Fibroblast of the aortic adventitia (primary cell): ENCODE results near the gene FAM168A. TPM values are rescaled to one million over a fixed set of nuclear protein-coding genes. Genes with fewer than 3 reads are reported as not detected.

Source experiments
- DNase-seq: peaks from one replicate; pipeline ENCODE4 v3.0.0-alpha.2; 2010; ENCODE audit warnings: low read depth
- H3K4me3 ChIP-seq: 2 replicates; pipeline ENCODE4 v1.5.1; 2011; ENCODE audit warnings: low read depth, mild to moderate bottlenecking, control low read depth, low read length, moderate library complexity
- total RNA-seq: library from RNA; depleted of rRNA; stranded (reverse); fragments of >200 nt; gene quantifications from 2 replicates; pipeline ENCODE4 v1.2.3, GENCODE V29; 2012; ENCODE audit warnings: low replicate concordance
- TF ChIP-seq, protein P1 (sequence below): IDR thresholded peaks from 2 replicates; pipeline ENCODE4 v1.5.1; 2011; ENCODE audit warnings: mild to moderate bottlenecking, low read length, control low read depth, inconsistent platforms; ENCODE audit not compliant: insufficient read depth

FAM168A gene
- total RNA-seq, 1 donor, result 40.0 TPM

GRCh38 chr11:73386016-73386415, 211.9 kb downstream of the FAM168A start:
- no peak for DNase-seq
- TF ChIP-seq, protein P1, sequence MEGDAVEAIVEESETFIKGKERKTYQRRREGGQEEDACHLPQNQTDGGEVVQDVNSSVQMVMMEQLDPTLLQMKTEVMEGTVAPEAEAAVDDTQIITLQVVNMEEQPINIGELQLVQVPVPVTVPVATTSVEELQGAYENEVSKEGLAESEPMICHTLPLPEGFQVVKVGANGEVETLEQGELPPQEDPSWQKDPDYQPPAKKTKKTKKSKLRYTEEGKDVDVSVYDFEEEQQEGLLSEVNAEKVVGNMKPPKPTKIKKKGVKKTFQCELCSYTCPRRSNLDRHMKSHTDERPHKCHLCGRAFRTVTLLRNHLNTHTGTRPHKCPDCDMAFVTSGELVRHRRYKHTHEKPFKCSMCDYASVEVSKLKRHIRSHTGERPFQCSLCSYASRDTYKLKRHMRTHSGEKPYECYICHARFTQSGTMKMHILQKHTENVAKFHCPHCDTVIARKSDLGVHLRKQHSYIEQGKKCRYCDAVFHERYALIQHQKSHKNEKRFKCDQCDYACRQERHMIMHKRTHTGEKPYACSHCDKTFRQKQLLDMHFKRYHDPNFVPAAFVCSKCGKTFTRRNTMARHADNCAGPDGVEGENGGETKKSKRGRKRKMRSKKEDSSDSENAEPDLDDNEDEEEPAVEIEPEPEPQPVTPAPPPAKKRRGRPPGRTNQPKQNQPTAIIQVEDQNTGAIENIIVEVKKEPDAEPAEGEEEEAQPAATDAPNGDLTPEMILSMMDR, result no peak
- H3K4me3 ChIP-seq, result no peak overlapping the region

DNA sequence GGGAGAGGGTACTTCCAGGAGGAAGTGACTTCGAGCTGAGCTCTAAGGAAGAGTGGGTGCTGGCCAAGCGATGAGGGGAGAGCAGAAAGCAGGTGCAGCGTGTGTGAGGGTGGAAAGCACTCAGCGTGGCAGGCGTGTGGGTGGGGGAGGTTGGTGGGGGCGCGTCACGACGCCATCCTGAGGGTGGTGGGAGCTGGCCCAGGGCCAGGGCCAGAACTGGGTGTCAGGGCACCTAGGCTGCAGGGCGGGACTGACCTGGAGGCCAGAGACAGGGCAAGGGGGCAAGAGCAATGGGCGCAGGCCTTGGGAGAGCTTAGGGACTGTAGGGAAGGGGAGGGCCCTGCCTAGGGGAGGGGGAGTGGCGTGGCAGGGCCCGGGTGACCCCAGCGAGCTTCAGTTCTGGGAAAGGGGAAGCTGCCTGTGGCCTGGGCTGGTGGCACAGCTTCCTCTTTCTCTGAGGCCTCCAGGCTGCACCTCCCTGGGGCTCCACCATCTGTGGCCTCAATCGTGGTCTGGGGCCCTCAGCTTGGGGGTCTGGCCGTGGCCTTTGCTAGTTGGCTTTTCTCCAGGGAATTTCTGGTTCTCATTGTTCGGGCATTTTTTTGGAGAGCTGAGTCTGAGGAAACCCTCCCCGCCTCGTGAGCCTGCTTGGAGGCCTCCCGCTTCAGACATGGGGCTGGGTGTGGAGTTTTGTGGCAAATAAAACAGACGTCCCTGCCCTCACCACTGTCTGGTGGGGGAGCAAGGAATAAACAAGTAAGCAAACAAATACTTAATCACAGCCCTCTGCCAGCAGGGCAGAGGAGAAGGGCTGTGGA, 212.8 kb downstream of the FAM168A start:
- no peak for DNase-seq
- TF ChIP-seq, protein P1, result no peak
- no peak overlapping the region for H3K4me3 ChIP-seq

DNA sequence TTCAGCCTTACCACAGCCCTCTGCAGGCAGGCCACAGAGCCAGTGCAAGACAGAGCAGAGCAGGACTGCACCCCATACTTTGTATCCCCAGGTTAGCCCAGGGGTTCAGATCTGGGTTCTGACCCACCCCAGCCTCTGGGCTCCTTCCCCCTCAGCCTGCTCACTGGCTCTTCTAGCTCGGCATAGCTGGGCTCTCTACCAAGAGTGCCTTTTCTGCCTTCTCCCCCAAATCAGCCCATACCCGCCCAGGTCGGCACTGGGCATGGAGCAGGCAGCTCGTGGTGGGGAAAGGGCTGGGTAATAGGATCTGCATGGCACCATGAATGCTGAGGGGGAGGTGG, 213.4 kb downstream of the FAM168A start:
- TF ChIP-seq, protein P1, result no peak
- no peak for DNase-seq
- no peak overlapping the region for H3K4me3 ChIP-seq

DNA sequence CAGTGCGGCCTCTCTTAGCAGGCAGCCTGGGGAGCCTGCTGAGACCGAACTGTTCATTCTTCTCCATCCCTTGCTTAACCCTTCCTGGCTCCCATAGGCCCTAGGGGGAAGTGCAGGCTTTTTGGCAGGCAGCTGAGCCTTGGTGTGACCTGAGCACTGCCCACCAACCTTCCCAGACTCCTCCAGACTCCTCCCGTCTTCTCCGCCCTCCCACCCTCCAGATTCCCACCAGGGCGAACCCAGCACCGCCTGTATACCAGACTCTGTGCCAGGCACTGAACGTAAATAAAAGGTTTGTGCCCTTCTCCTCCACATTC, 213.8 kb downstream of the FAM168A start:
- DNase-seq, result no peak
- TF ChIP-seq, protein P1, result no peak
- no peak overlapping the region for H3K4me3 ChIP-seq

DNA sequence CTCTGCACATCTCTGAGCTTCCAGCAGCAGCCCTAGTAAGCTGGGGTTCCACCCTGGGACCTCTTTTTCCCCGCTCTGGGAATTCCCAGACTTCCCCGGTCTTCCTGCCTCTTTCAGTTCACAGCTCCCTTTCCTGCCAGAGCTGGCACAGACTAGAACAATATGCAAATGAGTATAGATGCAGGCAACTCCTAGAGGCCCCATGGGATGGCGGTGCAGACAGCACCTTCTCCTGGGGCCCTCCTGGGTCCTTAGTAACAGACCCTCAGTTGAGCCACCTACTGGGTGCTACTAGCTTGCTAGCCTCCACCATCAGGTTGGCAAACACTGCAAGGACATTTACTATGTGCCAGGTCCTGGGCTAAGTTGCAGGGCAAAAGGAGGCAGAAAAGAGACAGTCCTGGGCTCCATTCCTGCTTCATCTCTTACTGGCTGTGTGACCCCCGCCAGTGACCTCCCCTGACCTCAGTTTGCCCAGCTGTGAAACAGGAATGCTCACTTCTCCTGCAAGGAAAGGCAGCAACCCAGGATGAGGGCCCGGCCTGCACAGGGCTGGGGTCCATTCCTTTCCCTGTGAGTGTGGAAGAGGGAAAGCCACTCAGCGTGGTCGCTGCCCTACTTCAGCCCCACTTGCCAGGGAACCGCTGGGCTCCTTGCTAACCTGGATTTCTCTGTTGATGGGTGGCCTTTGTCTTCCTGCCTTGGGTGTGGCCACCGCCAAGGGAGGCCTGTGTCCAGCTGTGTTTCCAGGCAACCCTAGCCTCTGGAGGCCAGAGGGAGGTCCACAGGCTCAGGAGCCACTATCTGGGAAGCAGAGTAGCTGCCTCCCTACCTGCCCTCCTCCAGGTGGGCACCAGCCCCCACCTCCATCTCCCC, 214.4 kb downstream of the FAM168A start:
- TF ChIP-seq, protein P1, result no peak
- H3K4me3 ChIP-seq, result no peak overlapping the region
- no peak for DNase-seq

DNA sequence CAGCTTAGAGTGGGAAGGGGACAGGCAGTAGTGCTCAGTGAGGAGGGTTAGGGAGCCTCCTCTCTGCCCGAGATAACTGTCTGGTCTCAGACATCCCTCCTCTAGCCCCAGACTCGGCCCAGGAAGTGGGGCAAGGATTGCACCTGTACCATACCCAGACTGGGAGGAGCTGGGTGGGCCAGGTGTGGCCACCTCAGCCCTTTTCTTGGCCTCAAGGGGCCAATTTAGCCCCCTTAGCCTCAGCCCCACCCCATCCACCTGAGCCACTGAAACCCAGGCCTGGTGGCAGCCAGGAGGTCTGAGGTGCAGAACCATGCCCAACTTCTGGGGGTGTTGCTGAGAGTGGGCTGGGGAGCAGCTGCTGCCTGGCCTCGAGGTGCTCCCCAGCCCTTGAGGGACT, 215.2 kb downstream of the FAM168A start:
- no peak overlapping the region for H3K4me3 ChIP-seq
- no peak for DNase-seq
- TF ChIP-seq, protein P1, result no peak
